A673 (cell line): ENCODE measurements around the gene CPB2.

Experiments used
- EZH2 ChIP-seq: fragments of 200-600 bp; sonication (generic); IDR thresholded peaks from 2 replicates; pipeline ENCODE4 v1.6.1; 2017; ENCODE audit warnings: borderline replicate concordance, low read depth, mild to moderate bottlenecking, mixed read lengths, antibody characterized with exemption, low read length; ENCODE audit not compliant: poor library complexity, severe bottlenecking
- TF ChIP-seq, protein P1 (sequence below): fragments of 300-800, 200-600 bp; sonication (generic); conservative IDR thresholded peaks from 2 replicates; pipeline ENCODE4 v1.5.1; 2017; ENCODE audit warnings: low read depth, mild to moderate bottlenecking, antibody characterized with exemption, low read length, moderate library complexity, mixed read lengths

DNA sequence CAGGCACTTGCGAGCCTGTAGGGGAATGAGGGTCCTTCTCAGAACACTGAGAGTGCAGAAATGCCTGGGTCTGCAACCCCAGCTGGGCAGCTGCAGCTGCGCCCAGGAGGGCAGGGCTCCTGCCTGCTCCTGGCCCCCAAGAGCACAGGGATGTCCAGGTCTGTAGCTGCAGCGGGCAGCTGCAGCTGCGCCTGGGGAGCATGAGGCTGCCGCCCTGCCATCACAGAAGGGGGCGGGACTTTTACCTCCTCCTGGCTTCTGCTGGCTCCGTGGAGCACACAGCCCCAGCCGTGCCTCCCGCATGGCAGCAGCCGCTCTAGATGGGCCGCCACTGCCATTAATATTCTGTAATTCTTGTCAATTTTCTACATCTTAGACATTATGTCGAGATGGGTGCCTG lies 17.8 kb downstream of the CPB2 start:
- TF ChIP-seq, protein P1, sequence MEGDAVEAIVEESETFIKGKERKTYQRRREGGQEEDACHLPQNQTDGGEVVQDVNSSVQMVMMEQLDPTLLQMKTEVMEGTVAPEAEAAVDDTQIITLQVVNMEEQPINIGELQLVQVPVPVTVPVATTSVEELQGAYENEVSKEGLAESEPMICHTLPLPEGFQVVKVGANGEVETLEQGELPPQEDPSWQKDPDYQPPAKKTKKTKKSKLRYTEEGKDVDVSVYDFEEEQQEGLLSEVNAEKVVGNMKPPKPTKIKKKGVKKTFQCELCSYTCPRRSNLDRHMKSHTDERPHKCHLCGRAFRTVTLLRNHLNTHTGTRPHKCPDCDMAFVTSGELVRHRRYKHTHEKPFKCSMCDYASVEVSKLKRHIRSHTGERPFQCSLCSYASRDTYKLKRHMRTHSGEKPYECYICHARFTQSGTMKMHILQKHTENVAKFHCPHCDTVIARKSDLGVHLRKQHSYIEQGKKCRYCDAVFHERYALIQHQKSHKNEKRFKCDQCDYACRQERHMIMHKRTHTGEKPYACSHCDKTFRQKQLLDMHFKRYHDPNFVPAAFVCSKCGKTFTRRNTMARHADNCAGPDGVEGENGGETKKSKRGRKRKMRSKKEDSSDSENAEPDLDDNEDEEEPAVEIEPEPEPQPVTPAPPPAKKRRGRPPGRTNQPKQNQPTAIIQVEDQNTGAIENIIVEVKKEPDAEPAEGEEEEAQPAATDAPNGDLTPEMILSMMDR: no peak
- no peak for TF ChIP-seq EZH2
